Spleen (tissue), 11 donors: ENCODE results near the gene ZNF621. TPM values are rescaled to one million over a fixed set of nuclear protein-coding genes. Genes with fewer than 3 reads are reported as not detected.

ENCODE experiments used
- DNase-seq: peaks from one replicate; pipeline ENCODE4 v3.0.0-alpha.2; 2020
- H3K27ac ChIP-seq, 8 donors: fragments of 200-600 bp; sonication (generic) in 7 of 8; 1 replicate in 4 of 8; 2 replicates in 4 of 8; pipeline versions ENCODE4 v1.5.0 to v1.8.0; 2016 to 2021; ENCODE audit warnings: inconsistent platforms in 4 of 8, mild to moderate bottlenecking in 4 of 8, moderate library complexity in 1 of 8
- H3K27me3 ChIP-seq, 7 donors: fragments of 200-600 bp; sonication (generic) in 6 of 7; replicated peaks in 1 of 7; 1 replicate in 4 of 7; 2 replicates in 3 of 7; pipeline versions ENCODE4 v1.5.0 to v1.8.0; 2016 to 2021; ENCODE audit warnings: inconsistent platforms in 3 of 7, mild to moderate bottlenecking in 1 of 7
- H3K36me3 ChIP-seq, 6 donors: fragments of 200-600 bp; sonication (generic) in 5 of 6; 1 replicate in 4 of 6; 2 replicates in 2 of 6; pipeline versions ENCODE4 v1.5.0 to v1.8.0; 2016 to 2021; ENCODE audit warnings: inconsistent platforms in 2 of 6
- H3K4me1 ChIP-seq, 6 donors: fragments of 200-600 bp; sonication (generic) in 5 of 6; 1 replicate in 3 of 6; 2 replicates in 3 of 6; pipeline versions ENCODE4 v1.5.0 to v1.8.0; 2016 to 2021; ENCODE audit warnings: inconsistent platforms in 3 of 6
- H3K4me3 ChIP-seq, 8 donors: fragments of 200-600 bp; sonication (generic) in 7 of 8; 1 replicate in 4 of 8; 2 replicates in 4 of 8; pipeline versions ENCODE4 v1.5.0 to v1.8.0; 2016 to 2021; ENCODE audit warnings: inconsistent platforms in 4 of 8, mild to moderate bottlenecking in 4 of 8, moderate library complexity in 2 of 8
- H3K9me3 ChIP-seq, 8 donors: fragments of 200-600 bp; sonication (generic) in 7 of 8; 1 replicate in 4 of 8; 2 replicates in 4 of 8; pipeline versions ENCODE4 v1.5.0 to v1.8.0; 2016 to 2021; ENCODE audit warnings: inconsistent platforms in 4 of 8
- CTCF ChIP-seq, 11 experiments: fragments of 200-600 bp in 7 of 11; fragments of 450-650 bp in 4 of 11; sonication (generic) in 4 of 11; IDR thresholded peaks in 8 of 11; conservative IDR thresholded peaks in 3 of 11; 1 replicate in 7 of 11; 2 replicates in 4 of 11; pipeline versions ENCODE4 v1.4.0 to v1.8.0; 2016 to 2021; ENCODE audit warnings: antibody characterized with exemption in 11 of 11, inconsistent platforms in 4 of 11, mild to moderate bottlenecking in 1 of 11
- POLR2A ChIP-seq, 3 donors: fragments of 450-650 bp; IDR thresholded peaks; one replicate each; pipeline ENCODE4 v1.5.1; 2017; ENCODE audit warnings: antibody characterized with exemption in 3 of 3, mild to moderate bottlenecking in 1 of 3
- POLR2AphosphoS5 ChIP-seq, 3 donors: sonication (generic); formaldehyde crosslinking; IDR thresholded peaks; one replicate each; pipeline ENCODE4 v1.5.1; 2017; ENCODE audit warnings: antibody characterized with exemption in 3 of 3
- WGBS, 5 donors: extraction: QIAGEN DNeasy Blood & Tissue Kit in 3 of 5; methylation state at CpG; one replicate each; pipeline versions ENCODE4 v1.1.5 to v1.1.7; 2013 to 2018; 5-methylcytosine and 5-hydroxymethylcytosine counted together
- intact Hi-C: fragments of 100-400 bp; cut with DNase I; formaldehyde crosslinking; loops from one replicate; pipeline ENCODE4 v1.15.0; 2023; ENCODE audit warnings: low total_unique reads
- polyA plus RNA-seq, 3 donors: library from polyadenylated mRNA; stranded (reverse); fragments of 200-250 nt; gene quantifications; one replicate each; pipeline ENCODE4 v1.2.1, GENCODE V29; 2013
- total RNA-seq, 7 donors: library from RNA; depleted of rRNA in 3 of 7; stranded (reverse); fragments of >200 nt in 3 of 7; fragmentation: NEBNext Ultra II Directional in 4 of 7; extraction: Animal tissue kit (Norgen Biotek cat#: 25700) in 4 of 7; gene quantifications; one replicate each; pipeline versions ENCODE4 v1.1.0 to v1.2.1, GENCODE V29; 2016 to 2021
- donor health status: healthy with polysubstance abuse.
- donor health status: DM: no; HTN: no; CAD: no; lungs with moderate emphysema.
- donor health status: DM: no; HTN: no; CAD: no.
- donor health status: Bipolar disorder and iron deficiency.
- donor health status: healthy.
- donor health status: DM: no; HTN: no; CAD: no.
- donor health status: DM: yes; HTN: yes; CAD: no.

ZNF621 gene
- total and polyA plus RNA-seq, 10 donors: 7.3 to 28.0 (median 21.1) TPM

GRCh38 chr3:40580494-40581091 is 55.8 kb downstream of the ZNF621 start:
- Histone ChIP-seq H3K9me3 (no peaks in the 10 kb centered on the region), H3K36me3 (no peaks in the 10 kb centered on the region), H3K4me3 (no peak overlapping the region), H3K27me3 (peaks cover 0 to 7% (median 3%) of the 10 kb centered on the region in 7 donors), H3K4me1 (peaks cover 0 to 22% (median 12%) of the 10 kb centered on the region in 6 donors), H3K27ac (no peak overlapping the region)
- peak; percentile 78 for DNase-seq
- 0 to 2% (median 0%) methylated on average over 2 of the region's 2 CpGs for WGBS, 5 donors
- TF ChIP-seq POLR2A (IDR thresholded peaks at IDR 0.05) (no peak), CTCF (IDR thresholded peaks at IDR 0.05 in 8 of 11, conservative IDR thresholded peaks at IDR 0.05 in 3 of 11) (peak; percentile 66 to 90 (median 89)), POLR2AphosphoS5 (IDR thresholded peaks at IDR 0.05) (no peak)
- intact Hi-C loops: loop anchor here (5.0 to 10.0 kb wide), 4 partner anchors 253 to 1134 kb away; no protein-coding TSS in a partner anchor

- Histone ChIP-seq H3K9me3 (no peaks in the 10 kb centered on the region), H3K27me3 (peaks cover 0 to 7% (median 3%) of the 10 kb centered on the region in 7 donors), H3K27ac (no peak overlapping the region), H3K4me3 (no peak overlapping the region), H3K4me1 (peaks cover 0 to 22% (median 12%) of the 10 kb centered on the region in 6 donors), H3K36me3 (no peaks in the 10 kb centered on the region)
- DNase-seq: no peak
- 84 to 100% (median 95%) methylated on average over 1 of the region's 1 CpG for WGBS, 5 donors
- intact Hi-C loops: loop anchor here (5.0 to 10.0 kb wide), 4 partner anchors 254 to 1134 kb away; no protein-coding TSS in a partner anchor
- no peak for TF ChIP-seq POLR2AphosphoS5 (IDR thresholded peaks at IDR 0.05)
- no peak for TF ChIP-seq CTCF (IDR thresholded peaks at IDR 0.05 in 8 of 11, conservative IDR thresholded peaks at IDR 0.05 in 3 of 11)
- TF ChIP-seq POLR2A (IDR thresholded peaks at IDR 0.05): no peak
Measured at GRCh38 chr3:40581166-40581565, 56.4 kb downstream of the ZNF621 start.

GRCh38 chr3:40582401-40583027 is 57.8 kb downstream of the ZNF621 start:
- intact Hi-C loops: loop anchor here (5.0 to 10.0 kb wide), 4 partner anchors 255 to 1132 kb away; no protein-coding TSS in a partner anchor
- peaks cover 0 to 22% (median 12%) of the 10 kb centered on the region in 6 donors for H3K4me1 ChIP-seq
- 58 to 85% (median 79%) methylated on average over 2 of the region's 2 CpGs; no CpG with 5 or more reads in 2 of the 5 donors for WGBS, 5 donors
- TF ChIP-seq POLR2A (IDR thresholded peaks at IDR 0.05) (no peak), CTCF (IDR thresholded peaks at IDR 0.05 in 8 of 11, conservative IDR thresholded peaks at IDR 0.05 in 3 of 11) (no peak), POLR2AphosphoS5 (IDR thresholded peaks at IDR 0.05) (no peak)
- H3K27me3 ChIP-seq: peaks cover 0 to 7% (median 3%) of the 10 kb centered on the region in 7 donors
- H3K4me3 ChIP-seq: no peak overlapping the region
- no peaks in the 10 kb centered on the region for H3K36me3 ChIP-seq
- no peak overlapping the region for H3K27ac ChIP-seq
- DNase-seq: no peak
- no peaks in the 10 kb centered on the region for H3K9me3 ChIP-seq

GRCh38 chr3:40583691-40584090 is 58.9 kb downstream of the ZNF621 start:
- TF ChIP-seq POLR2A (IDR thresholded peaks at IDR 0.05): no peak
- TF ChIP-seq CTCF (IDR thresholded peaks at IDR 0.05 in 8 of 11, conservative IDR thresholded peaks at IDR 0.05 in 3 of 11): no peak
- peak in 1 of 3 donors; percentile 47 for TF ChIP-seq POLR2AphosphoS5 (IDR thresholded peaks at IDR 0.05)
- no peak for DNase-seq
- peaks cover 0 to 7% (median 3%) of the 10 kb centered on the region in 7 donors for H3K27me3 ChIP-seq
- H3K4me1 ChIP-seq: peaks cover 0 to 22% (median 12%) of the 10 kb centered on the region in 6 donors
- WGBS, 5 donors: 67 to 78% (median 75%) methylated on average over 7 of the region's 7 CpGs
- H3K4me3 ChIP-seq: no peak overlapping the region
- no peaks in the 10 kb centered on the region for H3K9me3 ChIP-seq
- H3K27ac ChIP-seq: peak overlapping the region in 1 of 8 donors; percentile 17
- no peaks in the 10 kb centered on the region for H3K36me3 ChIP-seq
- intact Hi-C loops: loop anchor here (2.0 to 10.0 kb wide), 5 partner anchors 256 to 1297 kb away; no protein-coding TSS in a partner anchor
